SK-N-SH treated with all-trans-retinoic acid at 6 μM for 48 hours (cell line): ENCODE data around the gene ADGRF3.
"Not testable (repeated sequence)": the region's sequence is repeated elsewhere in the genome, so short reads cannot be mapped to it uniquely, and the experiment has no call there.

Experiments
- ATAC-seq: fragments of 200-7000 bp; cut with Tn5 transposase; 3 replicates; pipeline ENCODE4 v1.9.1; 2020; ENCODE audit warnings: mild to moderate bottlenecking, moderate library complexity
- ARNTL ChIP-seq: fragments of 450-650 bp; formaldehyde crosslinking; IDR thresholded peaks from 2 replicates; pipeline ENCODE4 v1.5.0; 2020; ENCODE audit warnings: low read depth, mild to moderate bottlenecking, moderate library complexity, borderline replicate concordance
- BACH2 ChIP-seq: fragments of 250-450 bp; sonication (Bioruptor Pico); IDR thresholded peaks from 2 replicates; pipeline ENCODE4 v1.9.0; 2021; ENCODE audit warnings: mild to moderate bottlenecking, borderline replicate concordance
- CSDC2 ChIP-seq: fragments of 250-450 bp; sonication (Bioruptor Pico); IDR thresholded peaks from 2 replicates; pipeline ENCODE4 v1.5.0; 2020; ENCODE audit warnings: mild to moderate bottlenecking, moderate library complexity
- ISL1 ChIP-seq: fragments of 250-450 bp; sonication (Bioruptor Pico); IDR thresholded peaks from 2 replicates; pipeline ENCODE4 v2.1.2; 2022; ENCODE audit warnings: mild to moderate bottlenecking, moderate library complexity
- PPARA ChIP-seq: fragments of 250-450 bp; sonication (Bioruptor Pico); IDR thresholded peaks from 2 replicates; pipeline ENCODE4 v1.5.0; 2020; ENCODE audit warnings: mild to moderate bottlenecking, borderline replicate concordance
- RARB ChIP-seq: fragments of 250-450 bp; sonication (Bioruptor Pico); IDR thresholded peaks from 2 replicates; pipeline ENCODE4 v1.8.0; 2021; ENCODE audit warnings: mild to moderate bottlenecking, moderate library complexity
- SNAI2 ChIP-seq: fragments of 250-450 bp; sonication (Bioruptor Pico); IDR thresholded peaks from 2 replicates; pipeline ENCODE4 v1.5.0; 2020; ENCODE audit warnings: mild to moderate bottlenecking, moderate library complexity
- TOX ChIP-seq: fragments of 250-450 bp; sonication (Bioruptor Pico); IDR thresholded peaks from 2 replicates; pipeline ENCODE4 v1.8.0; 2021; ENCODE audit warnings: mild to moderate bottlenecking, moderate library complexity, borderline replicate concordance
- ZC3H10 ChIP-seq: fragments of 250-450 bp; sonication (Bioruptor Pico); IDR thresholded peaks from 2 replicates; pipeline ENCODE4 v1.5.1; 2021; ENCODE audit warnings: mild to moderate bottlenecking, moderate library complexity
- ZFP3 ChIP-seq: fragments of 250-450 bp; sonication (Bioruptor Pico); IDR thresholded peaks from 2 replicates; pipeline ENCODE4 v1.5.0; 2020; ENCODE audit warnings: mild to moderate bottlenecking, moderate library complexity
- ZNF565 ChIP-seq: fragments of 450-650 bp; formaldehyde crosslinking; conservative IDR thresholded peaks from 2 replicates; pipeline ENCODE4 v1.5.0; 2020; ENCODE audit warnings: low read depth, mild to moderate bottlenecking, moderate library complexity
- ZNF70 ChIP-seq: fragments of 450-650 bp; formaldehyde crosslinking; IDR thresholded peaks from 2 replicates; pipeline ENCODE4 v1.5.0; 2020; ENCODE audit warnings: mild to moderate bottlenecking, moderate library complexity
- TF ChIP-seq, protein P1 (sequence below): fragments of 250-450 bp; sonication (Bioruptor Pico); IDR thresholded peaks from 2 replicates; pipeline ENCODE4 v1.5.1; 2021; ENCODE audit warnings: mild to moderate bottlenecking, moderate library complexity
- TF ChIP-seq, protein P2 (sequence below): fragments of 250-450 bp; sonication (Bioruptor Pico); IDR thresholded peaks from 2 replicates; pipeline ENCODE4 v1.8.0; 2020; ENCODE audit warnings: mild to moderate bottlenecking, moderate library complexity, borderline replicate concordance
- TF ChIP-seq, protein P3 (sequence below): fragments of 250-450 bp; sonication (Bioruptor Pico); IDR thresholded peaks from 2 replicates; pipeline ENCODE4 v1.8.0; 2021; ENCODE audit warnings: low read depth, mild to moderate bottlenecking, moderate library complexity, borderline replicate concordance
- TF ChIP-seq, protein P4 (sequence below): fragments of 250-450 bp; sonication (Bioruptor Pico); IDR thresholded peaks from 2 replicates; pipeline ENCODE4 v1.5.1; 2020; ENCODE audit warnings: low read depth, mild to moderate bottlenecking, moderate library complexity

The ADGRF3 gene

DNA sequence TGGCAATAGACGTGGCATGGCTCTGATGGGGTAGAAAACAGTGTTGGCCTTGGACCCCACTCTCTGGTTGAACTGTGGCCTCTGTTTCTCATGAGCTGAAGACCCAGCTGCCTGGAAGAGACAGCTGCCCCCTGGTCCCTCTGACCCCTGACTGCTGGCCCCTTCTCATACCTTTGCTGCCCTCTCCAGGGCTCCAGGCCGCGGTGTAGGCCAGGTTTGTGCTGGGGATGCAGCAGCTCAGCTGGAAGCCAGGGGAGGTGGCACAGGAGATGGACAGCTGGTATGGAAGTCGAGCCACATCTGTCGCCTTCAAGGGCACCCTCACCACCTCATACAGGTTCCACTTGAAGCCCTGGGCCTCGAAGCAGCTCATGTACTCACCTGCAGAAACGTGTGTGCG, 32.3 kb downstream of the ADGRF3 start:
- no peak for ATAC-seq
- no peak for TF ChIP-seq BACH2 (CRISPR knock-in tag)
- TF ChIP-seq PPARA (CRISPR knock-in tag): no peak
- no peak for TF ChIP-seq ZFP3 (CRISPR knock-in tag)
- TF ChIP-seq, protein P1, sequence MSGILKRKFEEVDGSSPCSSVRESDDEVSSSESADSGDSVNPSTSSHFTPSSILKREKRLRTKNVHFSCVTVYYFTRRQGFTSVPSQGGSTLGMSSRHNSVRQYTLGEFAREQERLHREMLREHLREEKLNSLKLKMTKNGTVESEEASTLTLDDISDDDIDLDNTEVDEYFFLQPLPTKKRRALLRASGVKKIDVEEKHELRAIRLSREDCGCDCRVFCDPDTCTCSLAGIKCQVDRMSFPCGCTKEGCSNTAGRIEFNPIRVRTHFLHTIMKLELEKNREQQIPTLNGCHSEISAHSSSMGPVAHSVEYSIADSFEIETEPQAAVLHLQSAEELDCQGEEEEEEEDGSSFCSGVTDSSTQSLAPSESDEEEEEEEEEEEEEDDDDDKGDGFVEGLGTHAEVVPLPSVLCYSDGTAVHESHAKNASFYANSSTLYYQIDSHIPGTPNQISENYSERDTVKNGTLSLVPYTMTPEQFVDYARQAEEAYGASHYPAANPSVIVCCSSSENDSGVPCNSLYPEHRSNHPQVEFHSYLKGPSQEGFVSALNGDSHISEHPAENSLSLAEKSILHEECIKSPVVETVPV (CRISPR knock-in tag): no peak
- TF ChIP-seq ARNTL: no peak
- no peak for TF ChIP-seq TOX (CRISPR knock-in tag)
- TF ChIP-seq, protein P2, sequence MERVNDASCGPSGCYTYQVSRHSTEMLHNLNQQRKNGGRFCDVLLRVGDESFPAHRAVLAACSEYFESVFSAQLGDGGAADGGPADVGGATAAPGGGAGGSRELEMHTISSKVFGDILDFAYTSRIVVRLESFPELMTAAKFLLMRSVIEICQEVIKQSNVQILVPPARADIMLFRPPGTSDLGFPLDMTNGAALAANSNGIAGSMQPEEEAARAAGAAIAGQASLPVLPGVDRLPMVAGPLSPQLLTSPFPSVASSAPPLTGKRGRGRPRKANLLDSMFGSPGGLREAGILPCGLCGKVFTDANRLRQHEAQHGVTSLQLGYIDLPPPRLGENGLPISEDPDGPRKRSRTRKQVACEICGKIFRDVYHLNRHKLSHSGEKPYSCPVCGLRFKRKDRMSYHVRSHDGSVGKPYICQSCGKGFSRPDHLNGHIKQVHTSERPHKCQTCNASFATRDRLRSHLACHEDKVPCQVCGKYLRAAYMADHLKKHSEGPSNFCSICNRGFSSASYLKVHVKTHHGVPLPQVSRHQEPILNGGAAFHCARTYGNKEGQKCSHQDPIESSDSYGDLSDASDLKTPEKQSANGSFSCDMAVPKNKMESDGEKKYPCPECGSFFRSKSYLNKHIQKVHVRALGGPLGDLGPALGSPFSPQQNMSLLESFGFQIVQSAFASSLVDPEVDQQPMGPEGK: no peak
- no peak for TF ChIP-seq RARB (CRISPR knock-in tag)
- no peak for TF ChIP-seq ISL1
- TF ChIP-seq SNAI2 (CRISPR knock-in tag): no peak
- no peak for TF ChIP-seq CSDC2 (CRISPR knock-in tag)

DNA sequence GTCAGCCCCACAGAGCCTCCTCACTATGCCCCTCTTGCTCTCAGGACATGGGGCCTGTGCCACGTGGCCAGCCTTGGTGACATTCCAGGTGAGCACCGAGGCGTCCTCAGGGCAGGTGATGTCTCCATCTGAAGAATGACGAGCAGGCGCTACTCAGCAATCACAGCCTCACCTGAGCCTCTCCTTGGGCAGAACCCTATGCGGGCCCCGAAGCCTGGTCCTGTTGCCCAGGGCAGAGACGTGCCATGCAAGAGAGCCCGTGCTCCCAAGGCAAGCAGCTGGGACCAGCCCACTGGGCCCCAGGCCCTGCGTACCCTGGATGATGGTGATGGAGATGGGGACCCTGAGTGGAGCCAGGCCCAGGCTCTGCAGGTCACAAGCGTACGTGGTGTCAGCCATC, 33.1 kb downstream of the ADGRF3 start:
- ATAC-seq: no peak
- TF ChIP-seq, protein P3, sequence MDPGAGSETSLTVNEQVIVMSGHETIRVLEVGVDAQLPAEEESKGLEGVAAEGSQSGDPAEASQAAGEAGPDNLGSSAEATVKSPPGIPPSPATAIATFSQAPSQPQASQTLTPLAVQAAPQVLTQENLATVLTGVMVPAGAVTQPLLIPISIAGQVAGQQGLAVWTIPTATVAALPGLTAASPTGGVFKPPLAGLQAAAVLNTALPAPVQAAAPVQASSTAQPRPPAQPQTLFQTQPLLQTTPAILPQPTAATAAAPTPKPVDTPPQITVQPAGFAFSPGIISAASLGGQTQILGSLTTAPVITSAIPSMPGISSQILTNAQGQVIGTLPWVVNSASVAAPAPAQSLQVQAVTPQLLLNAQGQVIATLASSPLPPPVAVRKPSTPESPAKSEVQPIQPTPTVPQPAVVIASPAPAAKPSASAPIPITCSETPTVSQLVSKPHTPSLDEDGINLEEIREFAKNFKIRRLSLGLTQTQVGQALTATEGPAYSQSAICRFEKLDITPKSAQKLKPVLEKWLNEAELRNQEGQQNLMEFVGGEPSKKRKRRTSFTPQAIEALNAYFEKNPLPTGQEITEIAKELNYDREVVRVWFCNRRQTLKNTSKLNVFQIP: no peak
- TF ChIP-seq BACH2 (CRISPR knock-in tag) (no peak), ARNTL (no peak), RARB (CRISPR knock-in tag) (no peak)

DNA sequence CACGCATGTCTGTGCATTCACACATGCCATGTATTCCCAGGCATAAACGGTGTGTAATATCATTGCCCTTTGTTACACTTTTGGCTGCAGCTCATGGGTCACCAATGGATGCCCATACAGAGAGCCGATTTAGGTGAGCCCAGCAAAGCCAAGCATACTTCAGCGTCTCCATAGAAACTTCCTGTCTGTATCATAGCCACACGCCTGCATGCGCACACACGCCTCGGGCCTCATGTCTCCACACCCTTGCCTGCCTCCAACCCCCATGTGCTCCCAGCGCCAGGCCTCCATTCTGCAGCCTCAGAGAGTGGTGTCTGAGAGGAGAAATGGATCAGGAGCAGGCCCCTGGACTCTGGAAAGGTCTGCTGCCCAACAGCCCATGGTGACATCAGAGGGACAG, 34.1 kb downstream of the ADGRF3 start:
- no peak for ATAC-seq
- TF ChIP-seq, protein P2: no peak
- TF ChIP-seq TOX (CRISPR knock-in tag) (no peak), ZNF70 (CRISPR knock-in tag) (no peak), SNAI2 (CRISPR knock-in tag) (no peak)

DNA sequence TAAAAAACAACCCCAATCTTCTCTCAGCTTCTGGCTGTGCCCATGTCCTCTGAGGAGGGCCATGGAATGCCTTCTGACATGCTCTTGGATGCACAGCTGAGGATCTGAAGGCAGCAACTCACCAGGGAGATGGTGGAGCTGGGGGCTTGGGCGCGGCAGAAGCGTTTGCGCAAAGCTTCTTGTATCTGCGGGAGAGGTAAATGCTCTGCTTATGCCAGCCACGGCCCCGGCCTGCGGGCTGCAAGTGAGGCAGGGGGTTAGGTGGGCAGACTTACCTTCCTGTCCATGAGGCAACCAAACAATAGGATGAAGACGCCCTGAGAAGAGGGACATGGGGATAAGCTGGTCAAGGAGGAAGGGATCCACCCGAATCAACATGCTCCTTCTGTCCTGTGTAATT, 36.7 kb downstream of the ADGRF3 start:
- no peak for ATAC-seq
- TF ChIP-seq ZNF70 (CRISPR knock-in tag) (no peak), ZFP3 (CRISPR knock-in tag) (no peak)
- TF ChIP-seq, all 23 proteins: peak for 0

DNA sequence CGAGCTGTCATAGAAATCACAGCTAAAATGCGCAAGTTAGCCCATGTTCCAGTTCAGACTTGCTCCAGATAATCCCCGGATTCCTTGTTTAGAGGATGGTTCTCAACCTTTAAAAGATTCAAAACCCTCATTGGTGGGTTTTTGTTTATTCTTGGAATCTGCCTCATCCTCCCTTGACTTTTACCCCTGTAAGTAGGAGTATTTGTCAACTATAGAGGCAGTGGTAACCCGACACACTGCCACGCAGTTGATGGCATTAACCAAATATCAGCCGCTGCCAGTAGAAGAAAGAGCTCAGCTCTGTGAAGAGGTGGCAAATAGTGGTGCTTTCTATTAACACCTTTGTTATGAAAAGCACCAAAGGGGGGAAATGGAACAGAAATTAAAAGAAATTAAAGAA, 41.0 kb downstream of the ADGRF3 start:
- ATAC-seq: no peak
- TF ChIP-seq, protein P2: no peak
- TF ChIP-seq CSDC2 (CRISPR knock-in tag) (no peak), ZC3H10 (CRISPR knock-in tag) (no peak), ZNF565 (CRISPR knock-in tag) (no peak)
- TF ChIP-seq, protein P4, sequence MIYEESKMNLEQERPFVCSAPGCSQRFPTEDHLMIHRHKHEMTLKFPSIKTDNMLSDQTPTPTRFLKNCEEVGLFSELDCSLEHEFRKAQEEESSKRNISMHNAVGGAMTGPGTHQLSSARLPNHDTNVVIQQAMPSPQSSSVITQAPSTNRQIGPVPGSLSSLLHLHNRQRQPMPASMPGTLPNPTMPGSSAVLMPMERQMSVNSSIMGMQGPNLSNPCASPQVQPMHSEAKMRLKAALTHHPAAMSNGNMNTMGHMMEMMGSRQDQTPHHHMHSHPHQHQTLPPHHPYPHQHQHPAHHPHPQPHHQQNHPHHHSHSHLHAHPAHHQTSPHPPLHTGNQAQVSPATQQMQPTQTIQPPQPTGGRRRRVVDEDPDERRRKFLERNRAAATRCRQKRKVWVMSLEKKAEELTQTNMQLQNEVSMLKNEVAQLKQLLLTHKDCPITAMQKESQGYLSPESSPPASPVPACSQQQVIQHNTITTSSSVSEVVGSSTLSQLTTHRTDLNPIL (CRISPR knock-in tag): no peak

DNA sequence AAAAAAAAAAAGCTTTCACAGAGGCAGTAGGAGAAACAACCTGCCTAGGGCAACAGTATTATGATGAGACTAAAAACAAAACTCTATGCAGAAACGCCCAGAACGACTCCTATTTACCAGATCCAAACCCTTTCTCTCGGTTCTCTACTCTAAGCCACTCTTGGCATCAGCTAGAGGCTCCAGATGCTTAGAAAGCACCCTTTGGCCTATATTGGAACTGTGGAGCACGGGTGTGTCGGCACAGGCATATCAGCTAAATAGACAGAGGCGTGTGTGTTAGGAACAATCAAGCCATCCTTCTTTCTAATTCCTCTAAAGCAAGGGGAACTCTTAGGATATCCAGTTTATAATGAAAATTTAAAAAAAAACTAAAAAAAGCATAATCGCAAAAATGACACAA, 41.5 kb downstream of the ADGRF3 start:
- not testable (repeated sequence) for ATAC-seq
